Caco-2 (cell line): ENCODE measurements around the gene B3GNT9. TPM values are rescaled to one million over a fixed set of nuclear protein-coding genes. Genes with fewer than 3 reads are reported as not detected.

Source experiments
- BruUV-seq: library from RNA; stranded (reverse); fragments of 400-500 nt; replicated peaks from 2 replicates; lab custom pipeline; 2021; lab: Mats Ljungman, UMichigan
- CTCF ChIA-PET: fragments of 300-600 bp; sonication (Branson Sonifier 250); formaldehyde crosslinking; loops from one replicate; lab custom pipeline; 2022; ENCODE audit warnings: antibody characterized with exemption; lab: Charles Lee
- POLR2A ChIA-PET: fragments of 300-600 bp; sonication (Branson Sonifier 250); formaldehyde crosslinking; loops from one replicate; lab custom pipeline; 2022; ENCODE audit warnings: antibody characterized with exemption; lab: Charles Lee
- DNase-seq, 2 experiments: peaks; one replicate each; pipeline versions ENCODE4 v3.0.0 to v3.0.0-alpha.2; 2020 to 2022
- H3K27me3 ChIP-seq: replicated peaks from 2 replicates; pipeline ENCODE4 v1.6.0; 2011; ENCODE audit warnings: low read length; ENCODE audit not compliant: control insufficient read depth, insufficient read depth
- H3K36me3 ChIP-seq: 2 replicates; pipeline ENCODE4 v1.5.1; 2011; ENCODE audit warnings: low read length; ENCODE audit not compliant: control insufficient read depth, insufficient read depth
- H3K4me1 ChIP-seq: fragments of 250-450 bp; sonication (Bioruptor Pico); 2 replicates; pipeline ENCODE4 v1.5.1; 2020; ENCODE audit warnings: mild to moderate bottlenecking
- H3K4me3 ChIP-seq: 2 replicates; pipeline ENCODE4 v1.5.1; 2011; ENCODE audit warnings: low read depth, mild to moderate bottlenecking, control low read depth, low read length
- H3K9me3 ChIP-seq: fragments of 250-450 bp; sonication (Bioruptor Pico); 2 replicates; pipeline ENCODE4 v1.5.1; 2020; ENCODE audit warnings: mild to moderate bottlenecking, moderate library complexity
- H3K27ac Mint-ChIP-seq: one replicate; pipeline ENCODE4 v1.8.0; 2022; ENCODE audit warnings: mixed read lengths; ENCODE audit not compliant: unreplicated experiment
- H3K27me3 Mint-ChIP-seq: one replicate; pipeline ENCODE4 v1.8.0; 2022; ENCODE audit warnings: mixed read lengths; ENCODE audit not compliant: insufficient read depth, unreplicated experiment
- H3K36me3 Mint-ChIP-seq: one replicate; pipeline ENCODE4 v1.8.0; 2022; ENCODE audit warnings: mild to moderate bottlenecking, mixed read lengths; ENCODE audit not compliant: insufficient read depth, unreplicated experiment
- H3K4me1 Mint-ChIP-seq: one replicate; pipeline ENCODE4 v1.8.0; 2022; ENCODE audit warnings: low read depth, mixed read lengths; ENCODE audit not compliant: unreplicated experiment
- H3K4me3 Mint-ChIP-seq: one replicate; pipeline ENCODE4 v1.8.0; 2022; ENCODE audit warnings: mild to moderate bottlenecking, moderate library complexity, mixed read lengths; ENCODE audit not compliant: unreplicated experiment
- H3K9me3 Mint-ChIP-seq: one replicate; pipeline ENCODE4 v1.8.0; 2022; ENCODE audit warnings: mixed read lengths; ENCODE audit not compliant: unreplicated experiment
- CTCF ChIP-seq, 2 experiments: fragments of 200-600 bp in 1 of 2; IDR thresholded peaks; 1 replicate in 1 of 2; 2 replicates in 1 of 2; pipeline versions ENCODE4 v1.5.1 to v1.8.0; 2011 to 2022; ENCODE audit warnings: antibody characterized with exemption in 1 of 2, control low read depth in 1 of 2, inconsistent platforms in 1 of 2, low read depth in 1 of 2, low read length in 1 of 2, mild to moderate bottlenecking in 1 of 2, moderate library complexity in 1 of 2; ENCODE audit not compliant: insufficient read depth in 1 of 2, severe bottlenecking in 1 of 2, unreplicated experiment in 1 of 2
- intact Hi-C: fragments of 100-400 bp; cut with micrococcal nuclease; formaldehyde crosslinking; loops from one replicate; pipeline ENCODE4 v1.10.0; 2022; ENCODE audit not compliant: unreplicated experiment
- total RNA-seq: library from RNA; stranded (reverse); gene quantifications from 2 replicates; pipeline ENCODE4 v1.2.3, GENCODE V29; 2022

The B3GNT9 gene
- total RNA-seq, 1 experiment from 2014 or later: 11.6 TPM

DNA sequence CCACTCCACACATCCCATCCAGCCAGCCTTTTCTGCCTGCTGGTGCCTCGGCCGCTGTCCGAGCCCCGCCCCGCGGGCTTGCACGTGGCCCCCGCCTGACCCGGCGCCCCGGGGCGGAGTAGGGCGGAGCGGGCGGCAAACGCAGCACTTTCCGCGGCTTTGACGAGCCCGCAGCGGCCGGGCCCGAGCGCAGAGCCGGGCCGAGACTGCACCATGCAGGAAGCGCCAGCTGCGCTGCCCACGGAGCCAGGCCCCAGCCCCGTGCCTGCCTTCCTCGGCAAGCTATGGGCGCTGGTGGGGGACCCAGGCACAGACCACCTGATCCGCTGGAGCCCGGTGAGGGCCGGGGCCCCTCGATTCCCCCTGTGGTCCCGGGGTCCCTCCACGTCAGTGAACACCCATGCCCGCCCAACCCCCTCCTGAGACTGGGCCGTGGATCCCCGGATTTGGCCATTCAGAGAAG, 13.8 kb upstream of the B3GNT9 start, which contains the start of gene HSF4:
TSS of gene HSF4 (plus strand) at position 147 of the 463 bp plus-strand sequence. CDS start at position 214, 67 bp downstream.
- no peak for DNase-seq
- H3K36me3 ChIP-seq: no peaks in the 10 kb centered on the region
- peaks cover 11% of the 10 kb centered on the region for H3K4me1 ChIP-seq
- no peak within 1 kb of the TSS for H3K4me3 ChIP-seq
- H3K9me3 ChIP-seq: no peaks in the 10 kb centered on the region
- Mint-ChIP-seq H3K9me3 (no peaks in the 10 kb centered on the region), H3K27me3 (no peaks in the 10 kb centered on the region), H3K4me3 (no peak within 1 kb of the TSS), H3K4me1 (peaks cover 7% of the 10 kb centered on the region), H3K27ac (no peak within 1 kb of the TSS), H3K36me3 (peaks cover 19% of the 10 kb centered on the region)
- no TSS peak for BruUV-seq
- ChIA-PET POLR2A (no interaction called here), CTCF (interaction anchor here (0.6 kb wide), 1 partner anchor 82 kb away, joined by 3 read pairs; no protein-coding TSS in a partner anchor)
- no peaks in the 10 kb centered on the region for H3K27me3 ChIP-seq
- no peak for TF ChIP-seq CTCF (IDR thresholded peaks at IDR 0.05; ENCODE audit: insufficient read depth in 1 of 2, low read depth in 1 of 2, low read length in 1 of 2, severe bottlenecking in 1 of 2, unreplicated experiment in 1 of 2)
- intact Hi-C loops: no loop called here

DNA sequence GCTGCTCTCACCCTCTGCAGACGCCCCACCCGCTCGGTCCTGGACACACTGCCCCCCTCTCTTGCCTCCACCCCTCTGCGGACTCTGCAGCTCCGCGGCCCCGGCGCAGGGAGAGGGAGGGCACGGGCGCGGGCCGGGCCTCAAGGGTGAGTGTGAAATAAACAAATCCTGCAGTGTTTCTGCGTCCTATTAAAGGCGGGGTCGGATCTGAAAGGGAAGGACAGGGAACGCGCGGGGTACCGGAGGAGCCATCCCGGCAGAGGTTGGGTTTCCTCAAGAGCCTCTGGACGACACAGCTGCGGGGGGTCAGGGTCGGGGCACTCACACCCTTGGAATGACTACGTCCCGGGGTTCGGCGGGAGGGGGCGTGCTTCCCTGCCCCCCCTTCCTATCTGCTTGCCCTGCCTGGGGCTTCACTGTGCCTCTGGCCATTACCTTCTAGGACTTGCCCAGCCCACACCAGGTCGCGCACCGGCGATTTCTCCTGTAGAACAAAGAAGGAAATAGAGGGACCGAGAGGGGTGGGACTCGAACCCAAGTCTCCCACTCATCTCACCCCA, 13.3 kb upstream of the B3GNT9 start:
- H3K9me3 ChIP-seq: no peaks in the 10 kb centered on the region
- H3K4me1 ChIP-seq: peaks cover 6% of the 10 kb centered on the region
- no TSS peak for BruUV-seq
- H3K27me3 ChIP-seq: no peaks in the 10 kb centered on the region
- TF ChIP-seq CTCF (IDR thresholded peaks at IDR 0.05; ENCODE audit: insufficient read depth in 1 of 2, low read depth in 1 of 2, low read length in 1 of 2, severe bottlenecking in 1 of 2, unreplicated experiment in 1 of 2): no peak
- CTCF ChIA-PET: no interaction called here
- Mint-ChIP-seq H3K36me3 (peaks cover 19% of the 10 kb centered on the region), H3K4me3 (no peak overlapping the region), H3K4me1 (peaks cover 7% of the 10 kb centered on the region), H3K9me3 (no peaks in the 10 kb centered on the region), H3K27ac (no peak overlapping the region), H3K27me3 (no peaks in the 10 kb centered on the region)
- POLR2A ChIA-PET: no interaction called here
- no peak for DNase-seq
- H3K36me3 ChIP-seq: no peaks in the 10 kb centered on the region
- no peak overlapping the region for H3K4me3 ChIP-seq
- intact Hi-C loops: no loop called here

- ChIA-PET POLR2A (interaction anchor here (0.5 to 0.6 kb wide), 2 partner anchors 83 to 285 kb away, joined by 6 to 9 read pairs; no protein-coding TSS in a partner anchor), CTCF (interaction anchor here (0.6 kb wide), 1 partner anchor 36 kb away, joined by 3 read pairs; the partner anchor contains the start of gene ELMO3)
- peaks cover 19% of the 10 kb centered on the region for H3K36me3 Mint-ChIP-seq
- Histone ChIP-seq H3K36me3 (no peaks in the 10 kb centered on the region), H3K9me3 (no peaks in the 10 kb centered on the region), H3K4me3 (no peak overlapping the region), H3K4me1 (0 out of 2 replicates have a peak, but pooled peaks cover 4% of the 10 kb centered on the region), H3K27me3 (no peaks in the 10 kb centered on the region)
- H3K27ac Mint-ChIP-seq: no peak overlapping the region
- H3K27me3 Mint-ChIP-seq: no peaks in the 10 kb centered on the region
- H3K4me3 Mint-ChIP-seq: no peak overlapping the region
- no peak for DNase-seq
- H3K9me3 Mint-ChIP-seq: no peaks in the 10 kb centered on the region
- intact Hi-C loops: no loop called here
- peaks cover 9% of the 10 kb centered on the region for H3K4me1 Mint-ChIP-seq
- no TSS peak for BruUV-seq
- no peak for TF ChIP-seq CTCF (IDR thresholded peaks at IDR 0.05; ENCODE audit: insufficient read depth in 1 of 2, low read depth in 1 of 2, low read length in 1 of 2, severe bottlenecking in 1 of 2, unreplicated experiment in 1 of 2)
Measured at GRCh38 chr16:67163164-67163998, 12.6 kb upstream of the B3GNT9 start.
